Ishikawa (cell line): Measurements from ENCODE around the gene TOR3A.

Experiments used
- CEBPB ChIP-seq: IDR thresholded peaks from 2 replicates; pipeline ENCODE4 v1.6.1; 2012
- CREB1 ChIP-seq: IDR thresholded peaks from 2 replicates; pipeline ENCODE4 v1.6.1; 2012; ENCODE audit warnings: low read depth
- EGR1 ChIP-seq: IDR thresholded peaks from 2 replicates; pipeline ENCODE4 v1.6.1; 2012
- EP300 ChIP-seq: IDR thresholded peaks from 2 replicates; pipeline ENCODE4 v1.6.1; 2012; ENCODE audit warnings: borderline replicate concordance
- FOXM1 ChIP-seq: IDR thresholded peaks from 2 replicates; pipeline ENCODE4 v1.6.1; 2012; ENCODE audit warnings: low read depth, borderline replicate concordance
- NFIC ChIP-seq: IDR thresholded peaks from 2 replicates; pipeline ENCODE4 v1.6.1; 2012
- RAD21 ChIP-seq: IDR thresholded peaks from 2 replicates; pipeline ENCODE4 v1.6.1; 2012; ENCODE audit warnings: low read depth
- TAF1 ChIP-seq: IDR thresholded peaks from 2 replicates; pipeline ENCODE4 v1.6.1; 2012; ENCODE audit warnings: low read depth, mild to moderate bottlenecking
- TCF12 ChIP-seq: IDR thresholded peaks from 2 replicates; pipeline ENCODE4 v1.6.1; 2012; ENCODE audit warnings: low read depth
- TEAD4 ChIP-seq: IDR thresholded peaks from 2 replicates; pipeline ENCODE4 v1.6.1; 2012
- YY1 ChIP-seq: IDR thresholded peaks from 2 replicates; pipeline ENCODE4 v1.6.1; 2012; ENCODE audit warnings: low read depth
- ZBTB7A ChIP-seq: IDR thresholded peaks from 2 replicates; pipeline ENCODE4 v1.6.1; 2012; ENCODE audit warnings: low read depth
- TF ChIP-seq, protein P1 (sequence below): IDR thresholded peaks from 2 replicates; pipeline ENCODE4 v1.6.1; 2012; ENCODE audit warnings: low read depth, mild to moderate bottlenecking
- TF ChIP-seq, protein P2 (sequence below): IDR thresholded peaks from 2 replicates; pipeline ENCODE4 v1.6.1; 2012
- TF ChIP-seq, protein P3 (sequence below): IDR thresholded peaks from 2 replicates; pipeline ENCODE4 v1.6.1; 2012

TOR3A gene

DNA sequence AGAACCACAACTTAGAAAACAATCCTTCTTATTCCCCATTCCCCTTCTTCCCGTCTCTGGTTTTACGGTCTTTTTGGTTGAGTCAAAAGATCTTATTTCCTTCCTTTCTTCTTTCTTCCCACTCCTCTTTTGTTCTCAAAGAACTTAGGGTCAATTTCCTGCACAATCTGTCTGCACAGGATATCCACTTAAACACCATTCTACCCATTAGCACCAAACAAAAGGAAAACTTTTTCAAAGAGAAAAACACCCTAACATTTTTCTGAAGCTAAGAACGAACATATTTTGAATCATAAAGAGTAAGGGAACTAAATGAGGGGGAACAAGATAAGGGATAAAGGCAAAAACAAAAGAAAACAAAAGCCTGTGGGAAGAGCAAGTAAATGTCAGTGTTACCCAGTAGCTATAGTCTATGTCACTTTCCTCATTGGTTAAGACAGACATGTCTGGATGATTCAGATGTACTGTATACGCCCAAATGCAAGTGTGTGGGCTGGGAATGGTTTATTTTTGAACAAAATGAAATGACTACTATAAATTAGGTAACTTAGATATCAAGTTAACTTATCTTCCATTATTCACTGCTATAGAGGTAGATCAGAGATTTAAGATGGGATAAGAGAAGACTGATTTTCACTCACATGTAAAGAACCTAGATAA is 59.9 kb downstream of the TOR3A start:
- no peak for TF ChIP-seq ZBTB7A
- no peak for TF ChIP-seq YY1
- TF ChIP-seq TCF12 = no peak
- TF ChIP-seq CEBPB = no peak
- TF ChIP-seq EP300 = no peak
- no peak for TF ChIP-seq EGR1
- TF ChIP-seq RAD21 = no peak
- no peak for TF ChIP-seq TEAD4
- TF ChIP-seq, protein P1, sequence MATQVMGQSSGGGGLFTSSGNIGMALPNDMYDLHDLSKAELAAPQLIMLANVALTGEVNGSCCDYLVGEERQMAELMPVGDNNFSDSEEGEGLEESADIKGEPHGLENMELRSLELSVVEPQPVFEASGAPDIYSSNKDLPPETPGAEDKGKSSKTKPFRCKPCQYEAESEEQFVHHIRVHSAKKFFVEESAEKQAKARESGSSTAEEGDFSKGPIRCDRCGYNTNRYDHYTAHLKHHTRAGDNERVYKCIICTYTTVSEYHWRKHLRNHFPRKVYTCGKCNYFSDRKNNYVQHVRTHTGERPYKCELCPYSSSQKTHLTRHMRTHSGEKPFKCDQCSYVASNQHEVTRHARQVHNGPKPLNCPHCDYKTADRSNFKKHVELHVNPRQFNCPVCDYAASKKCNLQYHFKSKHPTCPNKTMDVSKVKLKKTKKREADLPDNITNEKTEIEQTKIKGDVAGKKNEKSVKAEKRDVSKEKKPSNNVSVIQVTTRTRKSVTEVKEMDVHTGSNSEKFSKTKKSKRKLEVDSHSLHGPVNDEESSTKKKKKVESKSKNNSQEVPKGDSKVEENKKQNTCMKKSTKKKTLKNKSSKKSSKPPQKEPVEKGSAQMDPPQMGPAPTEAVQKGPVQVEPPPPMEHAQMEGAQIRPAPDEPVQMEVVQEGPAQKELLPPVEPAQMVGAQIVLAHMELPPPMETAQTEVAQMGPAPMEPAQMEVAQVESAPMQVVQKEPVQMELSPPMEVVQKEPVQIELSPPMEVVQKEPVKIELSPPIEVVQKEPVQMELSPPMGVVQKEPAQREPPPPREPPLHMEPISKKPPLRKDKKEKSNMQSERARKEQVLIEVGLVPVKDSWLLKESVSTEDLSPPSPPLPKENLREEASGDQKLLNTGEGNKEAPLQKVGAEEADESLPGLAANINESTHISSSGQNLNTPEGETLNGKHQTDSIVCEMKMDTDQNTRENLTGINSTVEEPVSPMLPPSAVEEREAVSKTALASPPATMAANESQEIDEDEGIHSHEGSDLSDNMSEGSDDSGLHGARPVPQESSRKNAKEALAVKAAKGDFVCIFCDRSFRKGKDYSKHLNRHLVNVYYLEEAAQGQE = no peak
- TF ChIP-seq, protein P2, sequence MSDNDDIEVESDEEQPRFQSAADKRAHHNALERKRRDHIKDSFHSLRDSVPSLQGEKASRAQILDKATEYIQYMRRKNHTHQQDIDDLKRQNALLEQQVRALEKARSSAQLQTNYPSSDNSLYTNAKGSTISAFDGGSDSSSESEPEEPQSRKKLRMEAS = no peak
- TF ChIP-seq, protein P3, sequence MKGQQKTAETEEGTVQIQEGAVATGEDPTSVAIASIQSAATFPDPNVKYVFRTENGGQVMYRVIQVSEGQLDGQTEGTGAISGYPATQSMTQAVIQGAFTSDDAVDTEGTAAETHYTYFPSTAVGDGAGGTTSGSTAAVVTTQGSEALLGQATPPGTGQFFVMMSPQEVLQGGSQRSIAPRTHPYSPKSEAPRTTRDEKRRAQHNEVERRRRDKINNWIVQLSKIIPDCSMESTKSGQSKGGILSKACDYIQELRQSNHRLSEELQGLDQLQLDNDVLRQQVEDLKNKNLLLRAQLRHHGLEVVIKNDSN = no peak
- TF ChIP-seq CREB1 = no peak
- TF ChIP-seq FOXM1 = no peak
- no peak for TF ChIP-seq TAF1
- no peak for TF ChIP-seq NFIC

DNA sequence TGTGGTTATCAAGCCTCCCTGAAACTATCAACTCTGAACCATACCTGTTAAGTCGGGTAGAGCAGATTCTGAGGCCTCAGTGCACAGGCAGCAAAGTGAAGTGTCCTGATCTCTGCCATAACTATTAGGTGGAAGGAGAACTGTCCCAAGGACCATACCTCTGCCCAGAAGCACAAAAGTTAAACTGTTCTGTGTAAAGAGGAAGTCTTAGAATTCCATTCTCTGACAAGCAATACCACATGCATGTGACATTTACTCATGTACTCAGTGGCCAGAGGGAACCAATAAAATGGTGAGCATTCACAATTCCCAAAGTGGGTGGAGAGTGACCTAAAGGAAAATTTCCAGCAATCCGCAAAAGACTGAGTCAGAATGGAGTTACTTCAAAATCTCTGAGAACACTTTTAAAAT is 61.0 kb downstream of the TOR3A start:
- TF ChIP-seq TEAD4 = no peak

DNA sequence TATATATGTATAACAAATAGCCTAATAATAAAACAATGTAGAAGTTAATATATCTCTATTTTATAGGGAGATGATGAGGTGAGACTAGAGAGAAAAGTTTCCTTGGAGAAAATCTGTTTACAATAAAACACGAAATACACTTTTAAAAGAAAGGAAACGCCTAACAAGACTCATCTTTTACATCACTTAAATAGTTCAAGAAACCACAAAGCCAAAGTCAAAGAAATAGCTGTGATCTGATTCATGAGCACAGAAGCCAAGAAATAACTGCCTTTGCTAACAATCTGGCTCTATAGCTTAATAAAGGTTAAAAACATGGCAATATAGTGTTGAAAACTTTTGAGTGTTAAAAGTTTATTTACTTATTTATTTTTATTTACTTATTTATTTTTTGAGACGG is 61.5 kb downstream of the TOR3A start:
- TF ChIP-seq TEAD4 (no peak), EGR1 (no peak), RAD21 (no peak), CEBPB (no peak), TCF12 (no peak), YY1 (no peak), TAF1 (no peak), CREB1 (no peak), ZBTB7A (no peak), FOXM1 (no peak), NFIC (no peak), EP300 (no peak)
- TF ChIP-seq, protein P3 = no peak
- TF ChIP-seq, protein P2 = no peak
- TF ChIP-seq, protein P1 = no peak

DNA sequence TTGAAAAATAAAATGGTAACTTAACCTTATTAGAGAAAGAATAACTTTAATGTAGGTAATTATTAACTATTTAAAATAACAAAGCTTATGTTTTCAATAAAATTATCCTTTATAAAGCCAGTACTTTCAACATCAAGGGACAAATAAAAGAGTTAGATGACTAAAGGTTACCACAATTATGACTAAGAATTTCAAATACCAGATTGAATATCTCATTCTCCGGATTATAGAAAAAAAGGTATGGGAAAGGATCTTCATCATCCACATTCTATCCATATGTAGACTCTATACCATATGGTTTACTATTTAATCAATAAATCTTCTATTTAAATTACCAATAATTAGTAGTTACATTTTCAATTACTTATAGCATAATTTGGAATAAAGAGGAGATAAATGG is 62.8 kb downstream of the TOR3A start:
- TF ChIP-seq, protein P1 = no peak
- TF ChIP-seq EGR1 (no peak), EP300 (no peak), TEAD4 (no peak), RAD21 (no peak), CEBPB (no peak), FOXM1 (no peak), YY1 (no peak), TCF12 (no peak)
- TF ChIP-seq, protein P3 = no peak
- TF ChIP-seq, protein P2 = no peak
